ENCODE data around the gene HSD17B4. TPM values are rescaled to one million over a fixed set of nuclear protein-coding genes. Genes with fewer than 3 reads are reported as not detected.
A peak's percentile ranks its signal among the peaks of the same experiment; 100 is the strongest.

HSD17B4 gene
- total RNA-seq, 1 donor from 2014 or later, result 160 TPM

GRCh38 chr5:119578937-119579336 lies 126.6 kb downstream of the HSD17B4 start:
- no peaks in the 10 kb centered on the region for H3K9me3 Mint-ChIP-seq (ENCODE audit: unreplicated experiment)
- H3K36me3 Mint-ChIP-seq (ENCODE audit: low read depth, unreplicated experiment), result no peaks in the 10 kb centered on the region
- peak; percentile 38 for DNase-seq (ENCODE audit: low spot score)
- H3K4me3 Mint-ChIP-seq (ENCODE audit: unreplicated experiment), result no peak overlapping the region
- TF ChIP-seq CTCF (IDR thresholded peaks at IDR 0.05; ENCODE audit: unreplicated experiment), result peak; percentile 50
- H3K27ac Mint-ChIP-seq (ENCODE audit: unreplicated experiment), result no peak overlapping the region
- no peaks in the 10 kb centered on the region for H3K27me3 Mint-ChIP-seq (ENCODE audit: unreplicated experiment)
- H3K4me1 Mint-ChIP-seq (ENCODE audit: unreplicated experiment), result peaks cover 6% of the 10 kb centered on the region

DNA sequence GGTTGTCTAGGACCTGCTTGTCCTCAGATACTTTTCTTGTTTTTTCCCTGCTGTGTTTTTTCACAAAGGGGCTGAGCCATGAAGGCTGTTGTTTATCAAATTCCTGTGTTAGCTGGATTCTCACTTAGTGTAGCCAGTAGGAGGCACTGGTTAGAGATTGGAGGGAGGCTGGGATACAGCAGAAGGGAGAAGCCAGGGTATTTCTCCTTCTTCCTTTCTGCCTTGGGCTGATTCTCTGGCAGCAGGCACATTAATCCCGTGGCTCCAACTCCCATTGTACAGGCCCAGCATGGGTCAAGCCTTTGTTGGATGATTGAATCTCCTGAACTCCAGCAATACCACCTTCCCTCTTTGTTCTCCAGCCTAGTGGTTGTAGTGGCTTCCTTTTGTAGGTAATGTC lies 130.7 kb downstream of the HSD17B4 start:
- Mint-ChIP-seq H3K4me3 (ENCODE audit: unreplicated experiment) (no peak overlapping the region), H3K36me3 (ENCODE audit: low read depth, unreplicated experiment) (no peaks in the 10 kb centered on the region), H3K9me3 (ENCODE audit: unreplicated experiment) (no peaks in the 10 kb centered on the region), H3K27me3 (ENCODE audit: unreplicated experiment) (no peaks in the 10 kb centered on the region), H3K27ac (ENCODE audit: unreplicated experiment) (no peak overlapping the region), H3K4me1 (ENCODE audit: unreplicated experiment) (peaks cover 6% of the 10 kb centered on the region)
- no peak for TF ChIP-seq CTCF (IDR thresholded peaks at IDR 0.05; ENCODE audit: unreplicated experiment)
- DNase-seq (ENCODE audit: low spot score), result no peak

DNA sequence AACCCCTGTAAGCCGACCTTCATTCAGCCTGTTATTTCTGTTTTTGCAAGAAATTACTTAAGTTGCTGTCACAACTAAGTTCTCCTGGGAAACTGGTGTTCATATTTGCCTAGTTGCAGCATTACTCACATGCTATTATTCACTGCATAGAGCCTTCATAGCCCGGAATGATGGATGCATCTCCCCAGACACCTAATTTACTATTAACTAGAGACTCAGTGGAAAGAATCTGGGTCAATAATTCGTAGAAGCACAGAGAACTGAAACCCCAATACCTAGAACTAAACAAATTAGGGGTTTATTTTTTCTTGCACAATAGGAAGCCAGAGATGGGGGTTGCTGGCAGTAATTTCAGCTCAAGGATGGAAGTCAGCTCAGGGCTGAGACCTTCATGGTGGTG lies 131.4 kb downstream of the HSD17B4 start:
- no peaks in the 10 kb centered on the region for H3K27me3 Mint-ChIP-seq (ENCODE audit: unreplicated experiment)
- H3K9me3 Mint-ChIP-seq (ENCODE audit: unreplicated experiment), result no peaks in the 10 kb centered on the region
- no peak overlapping the region for H3K27ac Mint-ChIP-seq (ENCODE audit: unreplicated experiment)
- no peak for TF ChIP-seq CTCF (IDR thresholded peaks at IDR 0.05; ENCODE audit: unreplicated experiment)
- H3K4me3 Mint-ChIP-seq (ENCODE audit: unreplicated experiment), result no peak overlapping the region
- no peaks in the 10 kb centered on the region for H3K36me3 Mint-ChIP-seq (ENCODE audit: low read depth, unreplicated experiment)
- DNase-seq (ENCODE audit: low spot score), result no peak
- peaks cover 6% of the 10 kb centered on the region for H3K4me1 Mint-ChIP-seq (ENCODE audit: unreplicated experiment)

Other genes starting within 250 kb of the HSD17B4 start
- 7.9 TPM for gene TNFAIP8, start 96.5 kb upstream of the HSD17B4 start, total RNA-seq (ENCODE audit: unreplicated experiment)
- 0.23 TPM for gene FAM170A, start 177.1 kb downstream of the HSD17B4 start, total RNA-seq (ENCODE audit: unreplicated experiment)

All from endothelial cell (in vitro differentiated cells).